ENCODE measurements around the gene PMIS2. TPM values are rescaled to one million over a fixed set of nuclear protein-coding genes. Genes with fewer than 3 reads are reported as not detected.

The PMIS2 gene
- not detected for total RNA-seq (2013)
- polyA plus RNA-seq (not detected), polyA minus RNA-seq (not detected in 2 replicates), total RNA-seq (0 to 0.60 (median 0) reads per million in 11 experiments)

DNA sequence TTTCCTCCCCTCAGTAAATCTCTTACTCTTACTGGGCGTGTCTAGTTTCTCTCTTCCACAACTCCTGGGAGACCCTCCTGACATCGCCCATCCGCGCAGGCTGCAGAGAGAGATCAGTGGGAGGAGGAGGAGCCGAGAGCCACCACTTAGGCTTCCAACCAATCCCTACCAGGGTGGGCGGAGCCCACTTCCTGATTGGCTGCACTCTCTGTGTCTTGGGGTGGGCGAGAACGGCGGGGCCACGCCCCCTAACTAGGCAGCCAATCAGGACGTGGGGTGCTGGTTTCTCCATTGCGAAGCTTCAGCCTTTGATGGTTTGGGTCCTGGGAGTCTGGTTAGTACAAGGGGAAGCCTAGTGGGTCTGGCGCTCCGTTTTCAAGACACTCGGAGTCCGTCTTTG is at the start of gene PMIS2:
Gene PMIS2, plus strand, starts transcription at position 326 of the 400 bp plus-strand sequence. CDS start 87 bp downstream, outside the sequence.
- no peaks in the 10 kb centered on the region for H3K36me3 ChIP-seq (replicated peaks in 1 of 2; ENCODE audit: control insufficient read depth in 1 of 2, insufficient read depth in 2 of 2, low read length in 2 of 2)
- H3K36me3 Mint-ChIP-seq, result no peaks in the 10 kb centered on the region
- TF ChIP-seq, protein P1, sequence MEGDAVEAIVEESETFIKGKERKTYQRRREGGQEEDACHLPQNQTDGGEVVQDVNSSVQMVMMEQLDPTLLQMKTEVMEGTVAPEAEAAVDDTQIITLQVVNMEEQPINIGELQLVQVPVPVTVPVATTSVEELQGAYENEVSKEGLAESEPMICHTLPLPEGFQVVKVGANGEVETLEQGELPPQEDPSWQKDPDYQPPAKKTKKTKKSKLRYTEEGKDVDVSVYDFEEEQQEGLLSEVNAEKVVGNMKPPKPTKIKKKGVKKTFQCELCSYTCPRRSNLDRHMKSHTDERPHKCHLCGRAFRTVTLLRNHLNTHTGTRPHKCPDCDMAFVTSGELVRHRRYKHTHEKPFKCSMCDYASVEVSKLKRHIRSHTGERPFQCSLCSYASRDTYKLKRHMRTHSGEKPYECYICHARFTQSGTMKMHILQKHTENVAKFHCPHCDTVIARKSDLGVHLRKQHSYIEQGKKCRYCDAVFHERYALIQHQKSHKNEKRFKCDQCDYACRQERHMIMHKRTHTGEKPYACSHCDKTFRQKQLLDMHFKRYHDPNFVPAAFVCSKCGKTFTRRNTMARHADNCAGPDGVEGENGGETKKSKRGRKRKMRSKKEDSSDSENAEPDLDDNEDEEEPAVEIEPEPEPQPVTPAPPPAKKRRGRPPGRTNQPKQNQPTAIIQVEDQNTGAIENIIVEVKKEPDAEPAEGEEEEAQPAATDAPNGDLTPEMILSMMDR (IDR thresholded peaks at IDR 0.05), result no peak
- no peak within 1 kb of the TSS for H3K4me2 ChIP-seq (replicated peaks; ENCODE audit: extremely low read depth, low read length, poor library complexity, severe bottlenecking)
- no peak within 1 kb of the TSS for H3K27ac Mint-ChIP-seq
- no peak within 1 kb of the TSS for H3K4me3 ChIP-seq (replicated peaks in 1 of 3; ENCODE audit: low read depth in 2 of 3, low read length in 3 of 3)
- no peak within 1 kb of the TSS for H3K27ac ChIP-seq (ENCODE audit: low read depth in 1 of 2, low read length in 2 of 2)
- H3K9ac ChIP-seq (ENCODE audit: insufficient read depth, low read length, poor library complexity, severe bottlenecking), result no peak within 1 kb of the TSS
- no peaks in the 10 kb centered on the region for H3K79me2 ChIP-seq (ENCODE audit: insufficient read depth, low read length)
- DNase-seq, result no peak
- peaks cover 0 to 5% of the 10 kb centered on the region in 2 donors for H3K9me3 ChIP-seq (replicated peaks in 1 of 2; ENCODE audit: control insufficient read depth in 1 of 2, insufficient read depth in 1 of 2, low read length in 2 of 2)
- H2AFZ ChIP-seq (ENCODE audit: insufficient read depth, low read depth, low read length, poor library complexity, severe bottlenecking), result no peak within 1 kb of the TSS
- H3K27me3 Mint-ChIP-seq (ENCODE audit: low read depth in 3 of 3), result peaks cover 8 to 36% (median 13%) of the 10 kb centered on the region in 3 donors
- H3K27me3 ChIP-seq (ENCODE audit: control insufficient read depth in 2 of 2, insufficient read depth in 2 of 2, low read length in 2 of 2), result peaks cover 0 to 2% of the 10 kb centered on the region in 2 donors
- intact Hi-C loops (cut with micrococcal nuclease), result no loop called here
- H3K4me3 Mint-ChIP-seq, result peak within 1 kb of the TSS in 1 of 2 donors; percentile 52
- H3K4me1 Mint-ChIP-seq, result no peaks in the 10 kb centered on the region
- 56% methylated on average over 2 of the region's 16 CpGs for WGBS (ENCODE audit: insufficient coverage)
- no peaks in the 10 kb centered on the region for H4K20me1 ChIP-seq (ENCODE audit: insufficient read depth, low read length)
- H3K9me3 Mint-ChIP-seq, result peaks cover 0 to 11% (median 6%) of the 10 kb centered on the region in 7 donors
- H3K4me1 ChIP-seq (ENCODE audit: control insufficient read depth in 1 of 2, insufficient read depth in 2 of 2, low read length in 2 of 2), result no peaks in the 10 kb centered on the region

DNA sequence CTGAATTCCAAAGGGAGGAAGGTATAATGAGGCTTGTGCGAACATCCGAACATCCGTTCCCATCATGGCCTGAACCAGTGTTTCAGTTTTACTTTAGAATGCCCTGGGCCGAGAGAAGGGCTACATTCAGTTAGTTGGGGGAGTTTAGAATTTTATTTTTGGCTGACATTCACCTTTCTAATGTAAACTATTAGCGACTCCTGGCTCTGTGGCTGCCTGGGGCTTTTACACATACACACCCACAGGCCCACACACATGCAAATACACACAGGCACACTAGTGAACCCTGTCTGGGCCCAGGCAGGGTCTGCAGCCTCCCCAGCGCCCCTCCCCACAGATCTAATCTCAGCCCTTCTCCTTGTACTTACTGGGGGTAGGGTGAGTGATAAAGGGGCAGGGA is 46.7 kb upstream of the PMIS2 start:
- Mint-ChIP-seq H3K9me3 (no peaks in the 10 kb centered on the region), H3K4me1 (peaks cover 7% of the 10 kb centered on the region), H3K27ac (no peak overlapping the region), H3K4me3 (no peak overlapping the region), H3K36me3 (peaks cover 7 to 8% of the 10 kb centered on the region in 2 donors), H3K27me3 (ENCODE audit: low read depth in 3 of 3) (peaks cover 4 to 9% (median 8%) of the 10 kb centered on the region in 3 donors)
- intact Hi-C loops (cut with micrococcal nuclease), result no loop called here
- H3K4me1 ChIP-seq (ENCODE audit: control insufficient read depth in 1 of 2, insufficient read depth in 2 of 2, low read length in 2 of 2), result peaks cover 3% of the 10 kb centered on the region in 2 donors
- no peaks in the 10 kb centered on the region for H3K9me3 ChIP-seq (replicated peaks in 1 of 2; ENCODE audit: control insufficient read depth in 1 of 2, insufficient read depth in 1 of 2, low read length in 2 of 2)
- H3K79me2 ChIP-seq (ENCODE audit: insufficient read depth, low read length), result no peaks in the 10 kb centered on the region
- no CpG with 5 or more reads among the region's 6 CpGs for WGBS (ENCODE audit: insufficient coverage)
- no peak overlapping the region for H3K4me2 ChIP-seq (replicated peaks; ENCODE audit: extremely low read depth, low read length, poor library complexity, severe bottlenecking)
- peaks cover 0 to 4% of the 10 kb centered on the region in 2 donors for H3K27me3 ChIP-seq (ENCODE audit: control insufficient read depth in 2 of 2, insufficient read depth in 2 of 2, low read length in 2 of 2)
- no peaks in the 10 kb centered on the region for H3K36me3 ChIP-seq (replicated peaks in 1 of 2; ENCODE audit: control insufficient read depth in 1 of 2, insufficient read depth in 2 of 2, low read length in 2 of 2)
- no peak overlapping the region for H3K27ac ChIP-seq (ENCODE audit: low read depth in 1 of 2, low read length in 2 of 2)
- H4K20me1 ChIP-seq (ENCODE audit: insufficient read depth, low read length), result no peaks in the 10 kb centered on the region
- TF ChIP-seq, protein P1 (IDR thresholded peaks at IDR 0.05), result no peak
- no peak overlapping the region for H3K4me3 ChIP-seq (replicated peaks in 1 of 3; ENCODE audit: low read depth in 2 of 3, low read length in 3 of 3)
- H3K9ac ChIP-seq (ENCODE audit: insufficient read depth, low read length, poor library complexity, severe bottlenecking), result no peak overlapping the region
- no peak for DNase-seq
- no peak overlapping the region for H2AFZ ChIP-seq (ENCODE audit: insufficient read depth, low read depth, low read length, poor library complexity, severe bottlenecking)

Data from CD14-positive monocyte (primary cell).